Measurements from ENCODE around the gene ITGA1. TPM values are rescaled to one million over a fixed set of nuclear protein-coding genes. Genes with fewer than 3 reads are reported as not detected.
A peak's percentile ranks its signal among the peaks of the same experiment; 100 is the strongest.

The ITGA1 gene
- total RNA-seq, 6 experiments from 2014 or later = 46.9 to 101 (median 83.9) TPM

DNA sequence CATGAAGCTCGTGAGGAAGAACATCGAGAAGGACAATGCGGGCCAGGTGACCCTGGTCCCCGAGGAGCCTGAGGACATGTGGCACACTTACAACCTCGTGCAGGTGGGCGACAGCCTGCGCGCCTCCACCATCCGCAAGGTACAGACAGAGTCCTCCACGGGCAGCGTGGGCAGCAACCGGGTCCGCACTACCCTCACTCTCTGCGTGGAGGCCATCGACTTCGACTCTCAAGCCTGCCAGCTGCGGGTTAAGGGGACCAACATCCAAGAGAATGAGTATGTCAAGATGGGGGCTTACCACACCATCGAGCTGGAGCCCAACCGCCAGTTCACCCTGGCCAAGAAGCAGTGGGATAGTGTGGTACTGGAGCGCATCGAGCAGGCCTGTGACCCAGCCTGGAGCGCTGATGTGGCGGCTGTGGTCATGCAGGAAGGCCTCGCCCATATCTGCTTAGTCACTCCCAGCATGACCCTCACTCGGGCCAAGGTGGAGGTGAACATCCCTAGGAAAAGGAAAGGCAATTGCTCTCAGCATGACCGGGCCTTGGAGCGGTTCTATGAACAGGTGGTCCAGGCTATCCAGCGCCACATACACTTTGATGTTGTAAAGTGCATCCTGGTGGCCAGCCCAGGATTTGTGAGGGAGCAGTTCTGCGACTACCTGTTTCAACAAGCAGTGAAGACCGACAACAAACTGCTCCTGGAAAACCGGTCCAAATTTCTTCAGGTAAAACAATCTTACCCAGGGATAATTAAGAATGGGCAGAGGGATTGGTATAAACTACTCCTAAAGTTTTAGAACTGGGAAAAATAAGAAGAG is 12.9 kb downstream of the ITGA1 start:
- no peaks in the 10 kb centered on the region for H3K9me3 Mint-ChIP-seq
- H3K27me3 Mint-ChIP-seq (ENCODE audit: insufficient read depth) = peaks cover 2% of the 10 kb centered on the region
- TF ChIP-seq, protein P1, sequence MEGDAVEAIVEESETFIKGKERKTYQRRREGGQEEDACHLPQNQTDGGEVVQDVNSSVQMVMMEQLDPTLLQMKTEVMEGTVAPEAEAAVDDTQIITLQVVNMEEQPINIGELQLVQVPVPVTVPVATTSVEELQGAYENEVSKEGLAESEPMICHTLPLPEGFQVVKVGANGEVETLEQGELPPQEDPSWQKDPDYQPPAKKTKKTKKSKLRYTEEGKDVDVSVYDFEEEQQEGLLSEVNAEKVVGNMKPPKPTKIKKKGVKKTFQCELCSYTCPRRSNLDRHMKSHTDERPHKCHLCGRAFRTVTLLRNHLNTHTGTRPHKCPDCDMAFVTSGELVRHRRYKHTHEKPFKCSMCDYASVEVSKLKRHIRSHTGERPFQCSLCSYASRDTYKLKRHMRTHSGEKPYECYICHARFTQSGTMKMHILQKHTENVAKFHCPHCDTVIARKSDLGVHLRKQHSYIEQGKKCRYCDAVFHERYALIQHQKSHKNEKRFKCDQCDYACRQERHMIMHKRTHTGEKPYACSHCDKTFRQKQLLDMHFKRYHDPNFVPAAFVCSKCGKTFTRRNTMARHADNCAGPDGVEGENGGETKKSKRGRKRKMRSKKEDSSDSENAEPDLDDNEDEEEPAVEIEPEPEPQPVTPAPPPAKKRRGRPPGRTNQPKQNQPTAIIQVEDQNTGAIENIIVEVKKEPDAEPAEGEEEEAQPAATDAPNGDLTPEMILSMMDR (IDR thresholded peaks at IDR 0.05) = no peak; the same call in 1 of the 2 replicates
- peaks cover 67% of the 10 kb centered on the region for H3K4me1 Mint-ChIP-seq (ENCODE audit: low read depth)
- H3K4me3 Mint-ChIP-seq = peak overlapping the region; percentile 99
- H3K36me3 Mint-ChIP-seq (ENCODE audit: low read depth) = peaks cover 50% of the 10 kb centered on the region
- H3K27ac Mint-ChIP-seq = peak overlapping the region; percentile 98
- DNase-seq = peak; percentile 79

DNA sequence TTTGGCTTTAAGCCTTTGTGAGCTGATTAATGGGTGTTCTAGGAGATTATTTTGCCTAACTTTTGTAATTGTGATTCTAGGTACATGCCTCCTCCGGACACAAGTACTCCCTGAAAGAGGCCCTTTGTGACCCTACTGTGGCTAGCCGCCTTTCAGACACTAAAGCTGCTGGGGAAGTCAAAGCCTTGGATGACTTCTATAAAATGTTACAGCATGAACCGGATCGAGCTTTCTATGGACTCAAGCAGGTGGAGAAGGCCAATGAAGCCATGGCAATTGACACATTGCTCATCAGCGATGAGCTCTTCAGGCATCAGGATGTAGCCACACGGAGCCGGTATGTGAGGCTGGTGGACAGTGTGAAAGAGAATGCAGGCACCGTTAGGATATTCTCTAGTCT is 13.6 kb downstream of the ITGA1 start:
- Mint-ChIP-seq H3K4me3 (peak overlapping the region; percentile 99), H3K9me3 (no peaks in the 10 kb centered on the region), H3K27ac (peak overlapping the region; percentile 98), H3K36me3 (ENCODE audit: low read depth) (peaks cover 55% of the 10 kb centered on the region), H3K27me3 (ENCODE audit: insufficient read depth) (peaks cover 2% of the 10 kb centered on the region), H3K4me1 (ENCODE audit: low read depth) (peaks cover 70% of the 10 kb centered on the region)
- TF ChIP-seq, protein P1 (IDR thresholded peaks at IDR 0.05) = no peak
- DNase-seq = no peak

DNA sequence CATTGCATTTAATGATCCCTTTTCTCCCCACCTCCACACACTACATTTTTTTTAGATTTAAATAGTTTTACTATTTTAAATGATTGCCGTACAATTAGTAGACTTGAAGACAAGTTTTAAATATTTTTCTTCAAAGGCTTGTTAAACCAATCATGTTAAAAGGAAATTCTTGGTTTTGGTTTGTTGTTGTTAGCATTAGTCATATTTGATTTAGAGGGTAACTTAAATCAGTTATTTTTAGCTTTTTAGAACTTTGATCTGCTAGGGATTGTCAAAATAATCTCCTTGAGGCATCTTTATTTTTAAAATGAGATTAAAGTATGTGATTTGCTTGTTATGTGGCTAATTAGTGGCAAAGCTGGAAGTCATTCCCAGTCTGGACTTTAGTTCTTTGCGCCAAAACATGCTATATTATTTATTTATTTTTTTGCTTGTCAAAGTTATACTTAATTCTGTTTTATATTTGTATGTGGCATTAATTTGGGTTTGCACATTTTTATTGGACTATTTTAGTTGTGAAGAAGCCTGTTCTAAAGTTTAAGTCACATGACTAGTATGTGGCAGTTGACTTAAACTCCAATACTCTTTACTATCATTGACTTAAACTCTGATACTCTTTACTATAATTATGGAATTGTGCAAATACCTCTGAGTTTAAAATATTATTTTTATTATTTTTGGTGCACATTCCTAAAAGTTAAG is 14.7 kb downstream of the ITGA1 start:
- TF ChIP-seq, protein P1 (IDR thresholded peaks at IDR 0.05) = no peak
- Mint-ChIP-seq H3K4me3 (peak overlapping the region; percentile 99), H3K27me3 (ENCODE audit: insufficient read depth) (peaks cover 2% of the 10 kb centered on the region), H3K9me3 (no peaks in the 10 kb centered on the region), H3K4me1 (ENCODE audit: low read depth) (peaks cover 70% of the 10 kb centered on the region), H3K36me3 (ENCODE audit: low read depth) (peaks cover 55% of the 10 kb centered on the region), H3K27ac (peak overlapping the region; percentile 98)
- DNase-seq = no peak

DNA sequence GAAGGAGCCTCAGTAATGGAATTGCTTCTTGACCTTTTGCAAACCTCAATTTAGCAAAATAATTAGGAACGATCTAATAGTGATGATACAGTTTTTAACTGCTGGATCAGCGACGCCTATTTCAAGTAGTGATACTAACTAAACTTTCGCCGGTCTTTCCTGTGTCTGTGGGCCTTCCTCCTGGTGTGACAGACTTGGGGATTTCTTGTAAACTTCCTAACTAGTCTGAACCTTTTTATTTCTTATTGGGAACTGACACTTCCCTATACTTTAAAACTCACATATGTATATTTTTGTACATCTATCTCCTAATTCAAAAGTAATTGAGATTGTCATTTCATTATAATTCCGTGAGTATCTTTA is 15.2 kb downstream of the ITGA1 start:
- H3K36me3 Mint-ChIP-seq (ENCODE audit: low read depth) = peaks cover 55% of the 10 kb centered on the region
- H3K27ac Mint-ChIP-seq = no peak overlapping the region
- peaks cover 70% of the 10 kb centered on the region for H3K4me1 Mint-ChIP-seq (ENCODE audit: low read depth)
- H3K4me3 Mint-ChIP-seq = peak overlapping the region; percentile 99
- DNase-seq = no peak
- H3K27me3 Mint-ChIP-seq (ENCODE audit: insufficient read depth) = peaks cover 2% of the 10 kb centered on the region
- TF ChIP-seq, protein P1 (IDR thresholded peaks at IDR 0.05) = no peak
- H3K9me3 Mint-ChIP-seq = no peaks in the 10 kb centered on the region

DNA sequence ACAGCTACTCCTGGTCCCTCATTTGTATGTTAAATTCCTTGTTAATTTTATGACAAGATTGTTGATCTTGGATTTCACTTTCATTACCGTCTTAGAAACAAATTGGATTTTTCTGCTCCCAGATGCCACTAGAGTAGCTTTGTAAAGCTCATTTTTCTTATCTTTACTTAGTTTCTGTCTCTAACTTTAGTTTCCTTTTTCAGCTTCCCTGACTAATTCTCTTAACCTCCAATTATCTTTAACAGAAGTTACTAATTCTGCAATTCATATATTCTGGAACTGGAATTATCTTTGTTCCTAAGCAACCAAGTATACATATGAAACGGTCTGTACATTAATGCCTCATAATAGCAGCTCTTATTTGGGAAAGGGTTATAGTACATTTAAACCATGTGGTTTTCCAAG is 16.7 kb downstream of the ITGA1 start:
- Mint-ChIP-seq H3K27me3 (ENCODE audit: insufficient read depth) (peaks cover 2% of the 10 kb centered on the region; the same call in 1 of the 2 replicates), H3K27ac (peak overlapping the region; percentile 65), H3K4me1 (ENCODE audit: low read depth) (peaks cover 70% of the 10 kb centered on the region), H3K4me3 (peak overlapping the region; percentile 70), H3K9me3 (no peaks in the 10 kb centered on the region), H3K36me3 (ENCODE audit: low read depth) (peaks cover 55% of the 10 kb centered on the region)
- TF ChIP-seq, protein P1 (IDR thresholded peaks at IDR 0.05) = no peak
- DNase-seq = no peak

Measured in HFFc6 (cell line).